ENCODE data around the gene DSE.

Gene DSE

DNA sequence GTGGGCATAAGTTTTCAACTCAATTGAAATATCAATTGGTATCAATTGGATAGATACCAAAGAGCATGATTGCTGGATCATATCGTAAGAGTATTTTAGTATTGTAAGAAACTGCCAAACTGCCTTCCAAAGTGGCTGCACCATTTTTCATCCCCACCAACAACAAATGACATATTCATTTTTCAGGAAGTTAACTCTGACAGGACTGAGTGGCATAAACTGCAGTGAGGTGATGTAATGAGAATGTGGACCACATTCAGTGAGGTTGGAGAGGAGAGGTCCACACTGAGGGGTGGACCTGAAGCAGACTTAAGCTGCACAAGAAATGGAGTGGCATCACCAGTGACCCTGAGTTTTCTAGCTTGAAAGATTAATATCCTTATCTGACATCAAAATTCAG lies 78.8 kb downstream of the DSE start:
- FAIRE-seq = no peak

DNA sequence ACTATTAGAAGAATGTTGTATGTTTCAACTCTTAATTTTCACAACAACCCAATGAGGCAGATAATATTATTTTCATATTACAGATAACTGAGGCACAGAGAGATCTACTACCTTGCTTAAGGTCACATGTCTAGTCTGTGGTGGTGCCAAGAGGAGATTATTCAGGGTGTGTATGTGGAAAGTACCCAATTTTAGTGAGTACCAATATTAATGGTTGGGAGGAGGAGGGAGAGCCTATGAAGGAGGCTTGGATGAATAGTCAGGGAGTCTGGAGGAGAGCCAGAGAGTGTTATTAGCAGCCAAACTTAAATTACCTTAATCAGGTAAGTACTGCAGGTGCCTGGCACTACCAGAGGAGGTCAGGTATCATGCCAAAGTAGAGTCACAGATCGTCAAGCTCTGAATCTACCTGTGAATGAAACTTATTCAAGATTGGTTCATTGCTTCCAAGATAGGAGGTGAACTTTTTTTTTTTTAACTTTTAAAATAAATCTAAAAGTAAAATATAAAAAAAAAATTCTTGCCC lies 79.5 kb downstream of the DSE start:
- no peak for FAIRE-seq

DNA sequence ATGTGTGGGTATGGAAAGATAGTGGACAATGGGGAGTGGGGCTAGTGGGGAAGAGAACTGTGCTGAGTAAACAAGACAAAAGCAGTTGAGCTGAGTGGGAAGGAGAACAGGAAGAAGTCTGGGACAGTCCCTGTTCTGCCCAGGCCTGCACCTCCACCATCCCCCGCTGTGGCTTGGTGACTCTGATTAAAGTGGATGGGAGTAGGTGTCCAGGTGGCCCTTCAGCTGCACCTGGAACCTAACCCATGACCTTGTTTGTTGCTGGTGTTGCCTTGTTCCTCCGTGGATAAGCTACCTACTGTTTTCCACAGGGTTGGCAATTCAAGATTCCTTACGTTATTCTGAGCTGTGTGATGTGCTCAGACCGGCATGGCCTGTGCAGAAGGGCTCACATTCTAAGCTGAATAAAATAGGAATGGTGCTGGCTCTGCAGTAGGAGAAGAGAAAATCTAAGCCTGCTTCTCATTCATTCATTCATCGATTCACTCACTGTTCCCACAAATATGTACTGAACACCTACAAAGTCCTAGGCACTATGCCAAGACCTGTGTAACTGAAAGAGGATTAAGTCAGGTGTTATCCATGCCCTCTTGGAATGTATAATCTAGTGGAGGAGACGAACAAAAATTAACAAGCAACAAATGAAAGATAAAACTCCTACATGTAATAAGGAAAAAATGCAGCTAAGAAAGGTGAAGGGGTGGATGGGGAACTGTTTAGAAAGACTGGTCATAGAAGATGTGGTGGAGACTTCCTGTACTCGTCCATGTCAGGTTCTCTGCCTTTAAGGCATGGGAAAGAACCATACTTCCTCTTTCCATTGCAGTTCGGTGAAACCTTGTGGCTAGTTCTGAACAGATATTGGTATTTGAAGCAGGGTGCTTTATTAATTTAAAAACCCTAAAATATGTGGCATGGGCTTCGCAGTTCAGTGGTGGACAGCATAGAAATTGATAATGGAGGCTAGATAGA lies 80.3 kb downstream of the DSE start:
- no peak for FAIRE-seq

DNA sequence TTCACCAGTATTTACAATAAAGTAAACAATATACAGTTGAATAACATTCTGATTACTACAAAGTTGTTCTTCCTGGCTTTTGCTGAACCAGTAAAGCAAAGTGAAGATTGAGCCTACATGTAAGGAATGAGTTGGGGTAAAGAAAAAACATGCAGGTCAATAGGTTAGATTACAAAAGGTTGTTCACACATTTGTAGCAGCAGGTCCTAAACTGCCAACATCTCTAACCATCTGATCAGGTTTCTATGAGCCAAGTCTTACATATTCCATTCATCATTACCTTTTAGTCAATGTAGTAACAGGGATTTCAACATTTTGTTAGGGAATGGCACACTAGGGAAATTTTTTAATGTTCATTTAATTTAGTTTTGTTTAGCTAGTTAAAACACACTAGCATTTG lies 81.2 kb downstream of the DSE start:
- no peak for FAIRE-seq

DNA sequence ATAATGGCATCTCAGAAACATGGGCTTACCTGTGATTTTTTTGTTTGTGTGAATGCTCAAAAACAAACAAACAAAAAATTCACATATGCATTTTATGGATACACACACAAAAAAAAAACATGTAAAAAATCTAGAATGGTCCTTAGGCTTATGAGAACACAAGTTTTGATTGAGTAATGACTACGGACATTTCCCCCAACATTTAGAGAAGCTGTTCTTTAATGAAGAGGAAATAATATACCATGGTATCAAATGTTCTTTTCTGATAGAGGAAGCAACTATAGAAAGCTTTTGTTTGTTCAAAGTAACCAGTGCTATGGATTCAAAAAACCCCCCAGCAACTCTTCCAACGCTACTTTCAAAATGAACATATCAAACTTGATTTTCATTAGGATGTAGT lies 81.8 kb downstream of the DSE start:
- no peak for FAIRE-seq

DNA sequence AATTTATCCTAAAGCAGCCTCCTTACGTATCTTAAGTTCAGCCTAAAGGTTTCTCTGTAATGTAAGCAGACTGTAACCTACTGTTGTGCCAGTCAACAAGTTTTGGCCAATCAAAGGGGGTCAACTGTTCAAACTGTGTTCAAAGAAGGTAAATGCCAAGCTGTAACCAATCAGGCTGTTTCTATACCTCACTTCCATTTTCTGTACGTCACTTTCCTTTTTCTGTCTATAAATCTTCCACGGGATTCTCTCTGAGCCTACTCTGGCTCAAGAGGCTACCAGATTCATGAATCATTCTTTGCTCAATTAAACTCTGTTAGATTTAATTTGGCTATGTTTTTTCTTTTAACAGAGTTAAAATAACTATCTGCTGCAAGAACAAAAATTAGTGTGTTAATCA lies 85.4 kb downstream of the DSE start:
- FAIRE-seq = no peak

DNA sequence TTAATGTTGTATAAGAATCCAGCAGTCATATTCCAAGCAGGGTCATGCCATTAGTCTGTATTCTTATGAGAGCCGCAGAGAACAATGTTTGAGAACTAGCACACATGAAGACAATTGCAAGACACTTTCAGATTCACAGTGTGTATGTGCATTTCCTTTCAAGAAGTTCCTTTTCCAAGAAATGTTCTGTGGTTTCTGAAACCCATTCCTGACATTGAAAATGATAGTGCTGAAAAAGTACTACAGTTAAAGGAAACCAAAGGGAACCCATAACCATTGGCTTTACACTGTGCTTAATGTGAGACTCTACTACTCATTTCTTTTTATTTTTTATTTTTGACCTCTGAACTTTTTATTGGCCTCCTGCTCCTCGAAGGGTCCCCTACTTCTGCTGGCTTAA lies 86.2 kb downstream of the DSE start:
- FAIRE-seq = no peak

DNA sequence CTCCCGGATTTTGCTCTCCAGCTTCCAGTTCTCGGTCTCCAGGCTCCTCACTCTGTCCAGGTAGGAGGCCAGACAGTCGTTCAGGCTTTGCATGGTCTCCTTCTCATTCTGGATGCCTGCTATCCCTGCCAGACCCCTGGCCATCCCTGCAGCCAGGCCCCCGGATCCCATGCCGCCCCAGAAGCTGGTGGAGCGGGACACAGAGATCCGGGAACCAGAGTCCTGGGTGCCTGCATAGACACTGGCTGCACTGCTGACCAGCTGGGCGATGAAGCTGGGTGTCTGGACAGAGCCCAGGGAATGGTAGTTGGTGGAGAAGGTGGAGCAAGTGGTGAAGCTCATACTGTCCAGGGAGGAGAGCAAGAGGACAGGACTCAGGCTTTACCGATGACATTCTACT lies 87.5 kb downstream of the DSE start:
- no peak for FAIRE-seq

DNA sequence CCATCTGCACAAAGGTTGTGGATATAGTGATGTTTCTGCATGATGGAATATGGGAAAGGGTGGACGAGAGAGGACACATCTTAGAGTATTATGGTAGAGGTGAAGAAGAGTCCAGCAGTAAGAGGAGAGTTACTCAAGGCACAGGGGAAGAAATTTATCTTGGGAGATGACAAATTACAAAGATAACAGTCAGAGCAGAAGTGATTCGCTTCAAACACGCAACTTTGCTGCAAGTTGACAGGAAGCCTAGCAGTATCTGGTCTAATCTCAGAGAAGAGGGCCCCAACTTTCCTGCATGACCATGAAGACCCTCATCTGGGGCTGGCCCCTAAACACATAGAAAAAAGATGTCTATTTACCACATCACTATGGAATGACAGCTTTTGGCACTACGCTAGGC lies 89.2 kb downstream of the DSE start:
- FAIRE-seq = no peak

DNA sequence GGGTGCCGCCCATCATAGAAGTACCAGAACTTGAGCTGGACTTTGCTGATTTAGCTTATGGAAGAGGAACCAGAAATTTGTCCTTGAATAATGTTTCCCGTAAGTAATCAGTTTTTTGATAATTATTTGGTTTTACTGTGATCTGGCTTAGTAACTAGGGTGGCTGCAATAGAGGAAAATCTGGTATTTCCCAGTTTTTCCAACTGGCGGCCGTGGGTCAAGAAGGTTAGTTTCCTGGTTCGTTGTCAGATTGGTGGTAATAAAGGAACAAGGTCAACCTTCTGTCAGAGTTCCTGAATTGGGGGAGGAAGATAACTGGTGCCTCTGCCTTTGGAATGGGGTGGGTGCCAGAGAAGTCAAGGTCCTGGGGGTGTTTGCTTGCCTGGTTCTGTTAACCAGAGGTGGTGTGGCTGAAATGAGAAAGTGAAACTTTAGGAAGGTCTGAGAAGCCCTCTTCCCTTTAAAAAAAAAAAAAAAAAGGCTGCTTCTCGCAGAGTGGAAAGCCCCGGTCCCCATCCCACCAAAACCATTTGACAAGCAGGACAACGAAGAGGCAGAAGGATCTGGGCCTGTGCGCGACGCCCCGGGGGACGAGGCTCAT lies 90.7 kb downstream of the DSE start, which contains the start of gene CALHM6:
CALHM6 (plus strand) TSS at position 45 of the 601 bp plus-strand sequence; CDS start at position 600, 555 bp downstream.
- FAIRE-seq = no peak

DNA sequence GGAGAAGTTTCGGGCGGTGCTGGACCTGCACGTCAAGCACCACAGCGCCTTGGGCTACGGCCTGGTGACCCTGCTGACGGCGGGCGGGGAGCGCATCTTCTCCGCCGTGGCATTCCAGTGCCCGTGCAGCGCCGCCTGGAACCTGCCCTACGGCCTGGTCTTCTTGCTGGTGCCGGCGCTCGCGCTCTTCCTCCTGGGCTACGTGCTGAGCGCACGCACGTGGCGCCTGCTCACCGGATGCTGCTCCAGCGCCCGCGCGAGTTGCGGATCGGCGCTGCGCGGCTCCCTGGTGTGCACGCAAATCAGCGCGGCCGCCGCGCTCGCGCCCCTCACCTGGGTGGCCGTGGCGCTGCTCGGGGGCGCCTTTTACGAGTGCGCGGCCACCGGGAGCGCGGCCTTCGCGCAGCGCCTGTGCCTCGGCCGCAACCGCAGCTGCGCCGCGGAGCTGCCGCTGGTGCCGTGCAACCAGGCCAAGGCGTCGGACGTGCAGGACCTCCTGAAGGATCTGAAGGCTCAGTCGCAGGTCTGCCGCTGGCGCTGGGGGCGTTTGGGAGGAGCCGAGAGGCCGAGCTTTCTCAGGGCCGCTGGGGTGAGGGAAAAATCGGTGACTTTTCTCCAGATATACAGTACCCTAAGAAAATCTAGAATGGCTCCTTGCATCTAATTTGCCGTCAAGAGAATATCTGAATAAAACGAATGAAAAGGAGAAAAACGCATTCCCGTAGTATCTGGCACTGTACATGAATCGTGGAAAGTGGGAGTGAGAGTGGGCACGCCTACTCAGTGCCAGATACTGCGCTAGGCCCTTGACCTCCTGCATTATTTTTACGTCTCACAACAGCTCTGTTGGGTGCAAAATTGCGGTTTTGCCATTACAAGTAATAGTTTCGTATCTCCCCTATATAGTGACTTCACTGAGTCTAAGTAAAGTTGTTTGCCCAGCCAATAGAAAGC lies 91.5 kb downstream of the DSE start:
- no peak for FAIRE-seq

DNA sequence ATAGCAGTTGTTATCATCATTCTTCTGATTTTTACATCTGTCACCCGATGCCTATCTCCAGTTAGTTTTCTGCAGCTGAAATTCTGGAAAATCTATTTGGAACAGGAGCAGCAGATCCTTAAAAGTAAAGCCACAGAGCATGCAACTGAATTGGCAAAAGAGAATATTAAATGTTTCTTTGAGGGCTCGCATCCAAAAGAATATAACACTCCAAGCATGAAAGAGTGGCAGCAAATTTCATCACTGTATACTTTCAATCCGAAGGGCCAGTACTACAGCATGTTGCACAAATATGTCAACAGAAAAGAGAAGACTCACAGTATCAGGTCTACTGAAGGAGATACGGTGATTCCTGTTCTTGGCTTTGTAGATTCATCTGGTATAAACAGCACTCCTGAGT lies 92.6 kb downstream of the DSE start:
- no peak for FAIRE-seq

DNA sequence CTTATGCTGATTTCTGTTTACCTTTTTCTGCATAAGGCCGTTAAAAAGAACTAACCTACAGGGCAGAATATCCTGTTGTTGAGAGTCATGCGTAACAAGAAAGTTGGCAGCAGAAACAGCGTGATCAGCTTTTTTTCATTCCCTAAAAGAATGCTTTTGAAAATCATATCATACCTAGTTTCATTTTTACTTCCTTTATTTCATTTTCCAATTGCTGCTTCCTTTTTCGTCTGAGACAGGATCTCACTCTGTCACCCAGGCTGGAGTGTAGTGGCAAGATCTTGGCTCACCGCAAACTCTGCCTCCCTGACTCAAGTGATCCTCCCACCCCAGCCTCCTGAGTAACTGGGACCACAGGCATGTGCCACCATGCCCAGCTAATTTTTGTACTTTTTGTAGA lies 94.5 kb downstream of the DSE start:
- FAIRE-seq = no peak

DNA sequence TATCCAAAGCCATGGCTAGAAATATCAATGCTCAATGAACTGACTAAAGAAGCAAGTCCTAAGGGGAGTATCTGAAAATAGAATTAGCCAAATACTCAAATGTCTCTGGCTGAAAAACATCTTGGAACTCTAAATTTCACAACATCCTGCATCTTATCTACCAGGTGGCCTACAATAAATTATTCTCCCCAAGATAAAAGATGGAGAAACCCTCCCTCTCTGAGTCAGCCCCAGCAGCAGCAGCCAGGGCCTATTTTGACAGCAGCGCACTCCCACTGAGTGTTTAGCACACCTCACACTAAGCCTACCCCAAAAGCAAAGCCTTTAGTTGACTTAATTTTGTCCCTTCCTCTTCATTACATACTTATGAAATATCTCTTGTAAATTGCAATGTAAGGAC lies 96.3 kb downstream of the DSE start:
- FAIRE-seq = no peak

DNA sequence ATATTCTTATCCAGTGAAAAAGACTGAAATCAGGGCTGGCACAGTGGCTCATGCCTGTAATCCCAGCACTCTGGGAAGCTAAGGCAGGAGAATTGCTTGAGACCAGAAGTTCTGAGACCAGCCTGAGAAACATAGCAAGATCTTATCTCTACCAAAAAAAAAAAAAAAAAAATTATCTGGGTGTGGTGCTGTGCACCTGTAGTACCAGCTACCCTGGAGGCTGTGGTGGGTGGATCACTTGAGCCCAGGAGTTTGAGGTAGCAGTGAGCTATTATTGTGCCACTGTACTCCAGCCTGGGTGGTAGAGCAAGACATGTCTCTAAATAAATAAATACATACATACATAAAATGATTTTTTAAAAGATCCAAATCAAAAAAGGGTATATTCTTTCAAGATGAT lies 96.8 kb downstream of the DSE start:
- no peak for FAIRE-seq

DNA sequence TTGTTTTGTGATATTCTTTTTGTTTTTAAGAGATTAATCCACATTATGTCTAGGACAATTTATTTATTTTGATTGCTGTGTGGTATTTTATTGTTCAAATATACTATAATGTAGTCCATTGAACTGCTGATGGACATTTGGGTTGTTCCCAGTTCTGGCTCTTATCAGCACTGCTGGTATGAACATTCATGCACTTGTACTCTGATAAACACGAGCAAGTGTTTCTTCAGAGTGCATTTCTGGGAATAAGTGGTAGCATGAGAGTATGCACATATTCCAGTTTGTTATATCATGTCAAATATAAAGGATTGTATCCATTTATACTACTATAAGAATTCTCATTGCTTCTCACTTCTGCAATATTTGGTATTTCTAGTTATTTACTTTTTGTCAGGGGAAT lies 97.5 kb downstream of the DSE start:
- no peak for FAIRE-seq

DNA sequence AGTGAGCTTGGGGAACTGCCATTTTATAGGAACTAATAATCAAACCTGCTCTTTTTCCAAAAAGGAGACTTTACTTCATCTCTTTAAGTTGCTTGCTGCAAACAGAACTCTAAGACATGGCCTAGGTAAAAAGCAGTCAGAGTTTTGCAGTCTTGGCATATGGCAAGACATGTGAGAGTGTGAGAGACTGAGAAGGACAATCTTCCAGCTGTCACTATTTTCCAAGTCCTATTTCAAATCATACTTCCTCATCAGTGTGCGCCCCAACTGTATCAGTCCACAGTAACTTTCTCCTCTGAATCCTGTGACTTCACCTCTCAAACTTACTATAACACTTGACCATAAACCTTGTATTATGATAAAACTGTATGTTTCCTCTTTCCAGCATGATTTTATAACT lies 100.8 kb downstream of the DSE start:
- FAIRE-seq = no peak

DNA sequence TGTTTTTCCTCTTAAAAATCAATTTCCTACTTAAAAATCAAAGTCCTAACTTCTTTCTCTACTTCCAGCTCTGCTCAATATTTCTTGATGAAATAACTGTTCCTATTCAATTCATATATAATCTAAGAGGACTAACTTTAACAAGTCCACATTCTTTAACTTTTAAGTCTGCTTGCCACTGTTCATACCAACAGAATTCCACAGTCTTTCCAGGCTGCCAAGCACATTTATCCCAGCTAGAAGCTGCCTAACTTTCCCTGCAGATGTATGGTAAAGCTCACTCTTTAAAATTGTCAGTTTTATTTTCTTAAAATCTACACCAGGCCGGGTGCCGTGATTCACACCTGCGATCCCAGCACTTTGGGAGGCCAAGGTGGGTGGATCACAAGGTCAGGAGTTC lies 102.0 kb downstream of the DSE start:
- FAIRE-seq = no peak

DNA sequence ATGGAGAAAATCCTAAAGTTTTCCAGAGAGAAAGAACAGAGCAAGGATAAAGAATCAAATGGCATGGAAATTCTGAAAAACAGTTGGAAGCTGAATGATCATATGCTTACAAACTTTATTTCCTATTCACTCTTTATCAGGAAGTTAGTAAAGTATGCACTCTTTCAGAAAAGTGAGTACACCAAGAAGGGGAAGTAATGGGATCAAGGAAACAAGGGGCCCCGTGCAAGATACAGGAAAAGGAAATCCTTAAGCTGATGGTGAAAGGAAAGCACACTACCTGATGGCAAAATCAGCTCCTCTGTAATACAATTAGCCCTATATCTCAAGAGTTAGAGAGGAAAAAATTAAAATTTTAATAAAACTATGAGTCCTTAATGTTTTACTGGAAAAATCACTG lies 104.4 kb downstream of the DSE start:
- no peak for FAIRE-seq

DNA sequence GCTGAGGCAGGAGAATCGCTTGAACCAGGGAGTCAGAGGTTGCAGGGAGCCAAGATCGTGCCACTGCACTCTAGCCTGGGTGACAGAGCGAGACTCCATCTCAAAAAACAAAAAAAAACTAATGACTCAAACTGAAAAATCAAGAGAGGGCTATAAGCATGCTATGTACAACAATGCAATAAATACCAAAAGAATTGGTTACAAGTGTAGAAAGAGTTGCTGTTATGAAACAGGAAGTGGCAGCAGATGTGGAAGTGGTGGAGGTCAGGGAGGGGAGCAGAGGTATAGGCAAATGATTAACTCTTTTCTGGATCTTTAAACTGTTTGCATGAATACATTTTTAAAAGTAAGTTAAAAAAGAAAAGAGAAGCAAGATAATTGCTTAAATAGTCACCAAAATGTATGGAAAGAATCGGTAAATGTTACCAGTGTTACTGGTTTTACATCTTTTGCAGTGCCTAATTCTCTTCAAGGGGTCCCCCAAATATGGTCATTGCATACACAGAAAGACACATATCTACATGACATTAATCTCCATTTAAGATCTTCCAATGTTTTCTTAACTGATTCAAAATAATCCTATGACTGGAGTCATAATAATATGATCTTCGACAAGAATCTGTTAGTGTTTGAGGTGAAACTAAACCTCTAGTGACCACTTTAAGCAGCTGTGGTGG lies 105.4 kb downstream of the DSE start:
- FAIRE-seq = no peak

DNA sequence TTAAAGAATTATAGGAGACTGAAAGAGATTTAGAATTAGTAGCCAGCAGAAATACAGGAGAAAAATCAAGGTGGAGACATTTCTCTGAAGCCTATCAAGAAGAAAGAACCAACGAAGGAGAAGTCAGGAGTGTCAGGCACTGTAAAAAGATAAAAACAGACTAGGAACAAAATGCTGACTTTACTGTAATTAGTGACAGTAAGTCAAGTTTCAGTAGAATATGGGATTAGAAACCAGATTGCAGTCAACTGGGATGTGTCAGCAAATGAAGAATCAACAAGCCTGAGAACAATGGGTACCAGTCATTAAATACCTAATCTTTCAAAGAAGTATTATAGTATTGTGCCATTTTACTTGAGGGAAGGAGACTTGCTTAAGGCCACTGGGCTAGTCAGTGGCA lies 112.0 kb downstream of the DSE start:
- FAIRE-seq = no peak

DNA sequence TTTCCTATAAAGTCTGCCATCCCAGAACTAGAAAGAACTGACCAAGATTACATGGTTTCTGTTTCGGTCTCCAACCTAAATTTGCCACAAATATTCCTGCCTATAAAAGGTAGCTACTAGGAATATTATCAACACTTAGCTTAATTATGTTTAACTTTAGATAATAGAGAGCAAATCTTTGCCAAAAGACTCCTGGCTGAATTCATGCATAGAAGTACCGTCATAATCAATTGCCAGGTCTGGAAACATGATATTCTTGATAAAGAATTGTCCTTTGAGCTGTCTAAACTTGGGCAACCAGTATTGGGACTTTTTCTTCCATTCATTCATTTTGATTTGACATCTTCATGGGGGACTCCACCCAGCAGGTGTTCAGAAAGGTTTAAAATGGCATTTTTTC lies 112.9 kb downstream of the DSE start:
- no peak for FAIRE-seq
